ENCODE results near the gene ATP8A2.

The ATP8A2 gene

DNA sequence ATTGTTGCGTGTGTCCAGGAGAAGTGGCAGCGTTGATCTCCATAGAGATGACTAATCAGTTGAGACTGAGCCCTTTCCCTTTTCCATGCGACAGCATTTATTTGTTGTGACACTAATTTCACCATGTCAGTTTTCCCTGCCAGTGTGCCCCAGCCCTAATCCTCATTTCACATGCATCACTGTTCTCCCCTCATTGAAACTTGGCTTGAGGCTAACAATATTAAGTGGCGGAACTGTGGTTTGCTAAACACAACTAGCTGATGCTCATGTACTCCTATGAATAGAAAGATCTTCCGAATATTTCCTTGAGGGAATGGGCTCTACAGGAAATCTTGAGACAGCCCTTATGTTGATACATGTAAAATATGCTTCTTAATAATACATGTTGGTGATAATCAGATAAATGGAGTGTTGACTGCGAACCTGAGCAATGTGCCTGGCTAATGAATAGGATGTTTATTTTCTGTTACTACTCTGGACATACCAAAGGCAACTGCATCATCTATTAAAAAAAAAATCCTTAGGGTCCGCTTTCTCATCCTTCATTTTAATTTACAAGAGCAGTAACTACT is 258.6 kb downstream of the ATP8A2 start:
- no peak for DNase-seq (ENCODE audit: low spot score)

DNA sequence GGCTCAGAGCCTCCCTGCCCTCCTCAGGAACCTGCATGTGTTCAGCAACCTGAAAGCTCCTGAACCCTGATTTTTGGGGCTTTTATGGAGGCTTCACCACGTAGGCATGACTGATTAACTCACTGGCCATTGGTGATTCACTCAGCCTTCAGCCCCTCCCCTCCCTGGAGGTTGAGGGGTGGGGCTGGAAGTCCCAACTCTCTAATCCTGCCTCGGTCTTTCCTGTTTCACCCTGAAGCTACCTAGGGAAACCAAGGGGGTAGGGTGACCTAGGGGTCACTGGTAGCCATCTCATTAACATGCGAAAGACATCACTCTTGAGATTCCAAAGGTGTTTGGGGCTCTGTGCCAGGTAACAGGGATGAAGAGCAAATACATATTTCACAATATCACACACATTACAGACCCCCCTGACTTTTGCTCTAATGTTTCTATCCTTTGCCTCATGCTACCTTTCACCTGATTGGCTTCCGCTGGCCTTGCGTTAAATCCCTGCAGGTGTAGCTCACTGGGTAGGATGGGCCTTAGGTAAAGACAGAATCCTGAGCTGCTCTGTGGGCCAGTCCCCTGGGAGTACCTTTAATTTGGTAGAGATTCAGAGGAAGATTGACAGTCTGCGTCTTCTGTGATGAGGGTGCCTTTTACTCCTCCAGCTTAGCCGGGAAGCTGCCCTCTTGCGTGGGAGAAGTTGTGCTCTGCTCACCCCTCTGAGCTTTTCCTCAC is 260.6 kb downstream of the ATP8A2 start:
- DNase-seq (ENCODE audit: low spot score): no peak

DNA sequence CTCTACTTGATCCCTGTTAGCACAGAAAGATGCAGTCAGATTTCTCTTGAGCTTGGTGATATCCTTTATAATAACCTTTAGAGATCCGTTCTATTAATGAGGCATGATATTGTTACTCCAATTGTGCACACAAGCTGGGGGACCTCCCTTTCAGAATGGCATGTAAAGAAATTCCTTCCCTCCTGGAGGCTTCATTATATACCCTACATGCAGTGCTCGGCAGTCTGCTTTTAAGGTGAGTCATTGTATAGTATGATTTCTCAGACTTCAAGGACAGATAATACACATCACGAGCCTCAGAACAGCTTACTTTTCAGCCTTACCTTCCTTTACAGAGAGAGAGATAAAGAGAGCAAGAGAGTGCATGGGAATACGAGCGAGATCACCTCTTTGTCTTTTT is 261.3 kb downstream of the ATP8A2 start:
- no peak for DNase-seq (ENCODE audit: low spot score)

DNA sequence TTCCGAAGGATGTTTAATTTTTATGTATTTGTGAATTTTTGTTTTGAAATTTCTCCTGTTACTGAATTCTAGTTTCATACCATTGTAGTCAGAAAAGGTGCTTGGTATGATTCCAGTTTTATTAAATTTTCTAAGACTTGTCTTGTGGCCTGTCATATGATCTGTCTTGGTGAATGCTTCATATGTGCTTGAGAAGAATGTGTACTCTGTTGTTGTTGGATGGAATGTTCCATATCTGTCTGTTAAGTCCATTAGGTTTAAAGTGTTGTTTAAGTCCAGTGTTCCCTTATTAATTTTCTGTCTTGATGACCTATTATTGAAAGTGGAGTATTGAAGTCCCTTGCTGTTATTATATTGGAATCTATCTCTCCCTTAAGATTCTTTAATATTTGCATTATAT is 273.9 kb downstream of the ATP8A2 start:
- no peak for DNase-seq (ENCODE audit: low spot score)

DNA sequence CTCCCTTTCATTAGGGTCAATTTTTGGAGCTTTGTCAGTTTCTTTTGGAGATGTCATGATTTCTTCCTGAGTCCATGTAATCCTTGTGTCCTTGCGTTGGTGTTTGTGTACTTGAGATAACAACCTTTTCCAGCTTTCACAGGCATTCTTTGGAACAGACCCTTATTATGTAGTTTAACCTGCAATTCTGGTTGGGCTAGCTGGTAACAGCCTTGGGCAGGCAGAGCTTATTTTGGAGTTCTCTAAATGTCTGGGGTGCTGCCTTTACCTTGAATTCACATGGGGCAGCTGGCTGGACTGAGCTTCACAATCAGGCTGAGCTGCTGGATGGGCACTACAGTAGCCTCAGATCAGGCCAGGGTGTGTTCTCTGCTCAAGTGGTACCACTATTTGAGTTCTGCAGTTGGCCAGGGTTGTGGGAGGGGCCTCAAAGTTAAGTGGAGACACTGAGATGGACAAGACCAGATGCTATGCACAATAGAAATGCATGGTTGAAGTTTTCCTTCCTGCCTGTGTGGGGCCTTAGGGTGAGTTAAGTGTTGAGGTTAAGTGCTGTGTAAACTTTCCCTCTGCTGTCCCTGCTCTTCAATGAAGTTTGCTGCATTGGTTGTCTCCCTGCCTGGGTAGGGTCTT is 277.3 kb downstream of the ATP8A2 start:
- no peak for DNase-seq (ENCODE audit: low spot score)

DNA sequence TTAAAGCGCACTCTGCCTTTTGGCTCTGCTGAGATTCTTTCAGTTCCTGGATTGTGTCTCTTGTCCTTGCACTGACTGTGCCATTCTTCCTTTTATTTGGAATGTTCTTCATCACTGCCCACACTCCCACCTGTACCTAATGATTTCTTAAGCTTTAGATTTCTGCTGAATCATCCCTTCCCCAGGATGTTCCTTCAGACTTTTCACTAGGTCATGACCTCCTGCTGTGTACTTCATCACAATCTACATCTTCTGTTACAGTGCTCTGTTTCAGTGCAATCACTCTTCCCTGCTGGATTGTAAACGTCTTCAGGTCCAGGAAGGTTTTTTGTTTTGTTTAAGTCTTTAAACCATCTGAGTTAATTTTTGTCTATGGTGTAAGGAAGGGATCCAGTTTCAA is 281.0 kb downstream of the ATP8A2 start:
- DNase-seq (ENCODE audit: low spot score): no peak

DNA sequence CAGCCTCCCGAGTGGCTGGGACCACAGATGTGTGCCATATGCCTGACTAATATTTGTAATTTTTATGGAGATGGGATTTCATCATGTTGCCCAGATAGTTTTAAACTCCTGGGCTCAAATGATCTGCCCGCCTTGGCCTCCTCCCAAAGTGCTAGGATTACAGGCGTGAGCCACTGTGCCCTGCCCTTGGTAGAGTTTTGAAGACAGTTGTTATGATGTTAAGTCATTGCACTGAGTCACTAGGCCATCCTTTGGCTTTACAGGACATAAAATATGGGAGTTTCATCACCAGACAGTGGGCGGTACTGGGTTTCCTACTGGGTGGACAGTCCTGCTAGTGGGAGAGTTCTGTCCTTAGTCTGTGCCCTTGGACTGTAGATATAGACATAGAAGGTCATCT is 282.5 kb downstream of the ATP8A2 start:
- DNase-seq (ENCODE audit: low spot score): no peak

DNA sequence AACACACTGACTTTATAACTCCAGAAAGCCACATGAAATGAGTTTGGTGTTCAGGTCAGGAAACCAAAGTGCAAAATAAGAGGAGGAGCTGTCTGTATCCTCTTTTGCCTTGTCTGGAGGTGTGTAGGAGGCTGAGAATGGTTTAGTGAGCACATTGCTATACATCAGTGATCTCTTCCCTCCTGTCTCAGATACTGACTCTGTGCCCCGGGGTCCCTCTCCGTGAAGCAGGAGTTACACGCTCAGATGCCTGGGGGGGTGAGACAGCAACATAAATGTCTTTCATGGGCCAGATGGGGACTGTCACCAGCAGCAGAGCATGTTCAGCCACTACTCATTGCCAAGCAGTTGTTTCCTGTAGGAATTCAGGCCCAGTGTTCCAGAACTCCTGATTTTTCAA is 285.4 kb downstream of the ATP8A2 start:
- DNase-seq (ENCODE audit: low spot score): no peak

DNA sequence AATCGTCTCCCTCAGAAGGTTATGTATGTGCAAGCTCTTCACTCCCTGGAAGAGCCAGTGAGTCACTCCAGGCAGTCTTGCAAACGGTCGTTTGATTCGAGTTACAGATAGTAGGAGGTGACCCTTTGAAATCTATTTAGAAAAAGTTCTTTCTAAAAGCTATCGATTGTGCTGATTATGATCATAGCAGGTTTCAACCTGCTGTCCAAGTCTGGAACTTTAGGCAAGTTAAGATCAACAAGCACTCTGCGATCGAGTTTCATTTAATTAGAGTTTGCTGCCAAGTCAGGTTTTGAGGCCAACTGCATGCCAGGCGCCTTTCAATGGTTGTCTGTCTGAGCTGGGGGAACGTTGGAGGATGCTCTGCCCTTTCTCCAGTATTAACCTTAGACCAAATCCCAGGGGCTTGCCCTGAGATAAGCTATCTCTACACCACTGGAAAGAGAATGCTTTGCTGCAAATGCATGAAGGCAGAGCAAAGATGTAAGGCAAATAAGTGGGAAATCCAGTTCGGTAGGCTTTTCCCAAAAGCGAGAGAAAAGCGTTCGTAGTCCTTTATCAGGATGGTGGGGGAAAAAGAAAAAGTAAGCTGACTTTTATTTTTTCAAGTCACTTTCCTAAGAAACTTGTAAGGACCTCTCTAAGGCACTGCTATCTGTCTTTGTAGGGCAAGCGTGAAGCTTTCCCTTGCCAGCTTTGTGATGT is 287.5 kb downstream of the ATP8A2 start:
- no peak for DNase-seq (ENCODE audit: low spot score)

DNA sequence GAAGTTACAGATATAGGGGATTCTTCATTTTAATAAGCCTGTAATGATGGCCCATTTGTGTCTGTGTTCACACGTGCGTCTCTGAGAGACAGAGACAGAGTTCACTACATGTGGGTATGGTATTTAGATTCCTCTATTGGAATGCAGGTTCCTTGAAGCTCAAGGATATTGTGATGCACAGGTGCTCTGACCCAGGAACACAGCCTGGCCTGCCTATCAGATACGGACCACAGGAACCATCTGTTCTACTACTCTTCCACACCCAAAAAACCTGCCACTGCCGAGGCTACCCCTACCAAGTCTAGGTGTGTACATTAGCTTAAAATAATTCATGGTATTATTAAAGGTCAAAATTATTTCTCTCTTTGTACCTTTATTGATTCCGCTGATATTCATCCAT is 289.2 kb downstream of the ATP8A2 start:
- no peak for DNase-seq (ENCODE audit: low spot score)

DNA sequence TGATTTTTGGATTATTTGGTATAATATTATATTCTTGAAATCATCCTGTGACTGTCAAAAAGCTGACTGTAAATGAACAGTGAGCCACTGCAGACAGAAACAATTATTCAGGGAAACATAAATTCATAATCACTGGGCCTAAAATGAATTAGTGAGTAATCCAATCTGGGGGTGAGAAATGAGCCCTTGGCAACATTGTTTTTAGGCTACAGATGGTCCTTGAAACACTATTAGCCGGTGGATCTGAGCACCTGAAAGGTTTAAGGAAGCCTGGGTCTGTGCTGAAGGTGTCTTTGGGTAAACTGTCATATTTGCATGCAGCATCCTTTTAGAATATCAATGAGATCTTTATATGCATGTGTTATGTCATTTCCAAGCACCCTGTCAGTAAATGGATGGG is 290.7 kb downstream of the ATP8A2 start:
- DNase-seq (ENCODE audit: low spot score): no peak

DNA sequence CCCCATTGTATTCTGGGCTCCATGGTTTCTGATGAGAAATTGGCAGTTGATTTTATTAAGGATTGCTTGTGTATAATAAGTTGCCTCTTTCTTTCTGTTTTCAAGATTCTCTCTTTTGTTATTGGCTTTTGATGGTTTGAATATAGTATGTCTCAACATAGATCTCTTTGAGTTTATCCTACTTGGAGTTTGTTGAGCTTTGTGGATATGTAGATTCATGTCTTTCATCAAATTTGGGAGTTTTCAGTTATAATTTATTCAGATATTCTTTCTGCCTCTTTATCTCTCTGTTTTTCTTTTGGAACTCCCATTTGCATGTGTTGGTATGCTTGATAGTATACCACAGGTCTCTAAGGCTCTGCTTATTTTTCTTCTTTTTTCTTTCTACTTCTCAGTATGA is 296.6 kb downstream of the ATP8A2 start:
- no peak for DNase-seq (ENCODE audit: low spot score)

DNA sequence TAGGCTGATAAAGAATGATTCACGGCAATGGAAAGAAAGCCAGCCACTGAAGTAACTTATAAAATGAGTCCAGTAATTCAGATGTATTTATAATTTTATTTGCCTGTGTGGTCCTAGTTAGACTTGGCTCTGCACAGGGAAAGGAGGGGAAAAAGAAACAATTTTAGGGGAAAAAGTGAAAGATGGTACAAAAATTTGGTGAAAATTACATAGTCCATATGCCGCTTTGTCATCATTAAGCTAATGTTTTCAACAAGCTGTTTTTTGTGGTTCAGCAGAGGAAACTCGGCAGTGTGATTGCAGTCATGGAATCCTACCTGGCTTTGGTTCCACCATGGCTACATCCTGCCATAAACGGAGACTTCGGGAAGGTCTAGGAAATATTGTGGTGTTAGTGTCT is 301.9 kb downstream of the ATP8A2 start:
- DNase-seq (ENCODE audit: low spot score): no peak

DNA sequence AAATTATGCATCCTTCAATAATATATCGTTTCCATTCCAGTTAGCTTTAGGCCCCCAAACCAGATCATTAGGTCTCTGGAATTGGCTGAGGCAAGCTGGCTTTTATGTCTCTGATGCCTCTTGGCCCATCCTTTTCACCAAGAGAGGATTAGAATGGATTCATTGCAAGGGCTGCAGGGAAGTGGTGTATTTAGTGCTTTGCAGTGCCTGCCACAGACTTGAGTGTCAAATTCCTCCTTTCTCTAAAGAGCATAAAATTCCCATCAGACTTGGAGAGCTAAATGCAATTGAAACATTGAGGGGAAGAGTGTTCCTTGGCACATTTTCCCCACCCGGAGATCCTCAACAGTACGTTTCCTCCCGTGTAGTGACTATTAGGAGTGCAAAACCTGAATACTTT is 302.6 kb downstream of the ATP8A2 start:
- no peak for DNase-seq (ENCODE audit: low spot score)

DNA sequence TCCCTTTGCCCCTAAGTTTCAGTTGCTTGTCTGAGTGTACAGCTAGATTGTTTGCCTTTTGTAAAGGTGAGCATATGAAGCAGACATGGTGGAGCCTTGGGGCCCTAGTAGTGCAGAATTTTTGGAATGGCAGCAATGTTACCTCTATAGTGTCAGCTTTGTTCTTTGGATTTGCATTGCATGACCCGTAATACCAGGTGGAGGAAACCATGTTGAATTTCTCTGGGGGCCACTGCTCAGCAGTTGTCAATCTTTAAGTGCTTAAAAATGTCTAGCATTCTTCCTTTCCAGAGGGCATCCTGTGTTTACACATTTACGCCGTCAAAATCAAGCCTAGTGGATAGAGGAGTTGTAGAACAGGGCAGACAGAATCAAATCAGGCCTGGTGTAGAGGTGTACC is 303.3 kb downstream of the ATP8A2 start:
- DNase-seq (ENCODE audit: low spot score): no peak

DNA sequence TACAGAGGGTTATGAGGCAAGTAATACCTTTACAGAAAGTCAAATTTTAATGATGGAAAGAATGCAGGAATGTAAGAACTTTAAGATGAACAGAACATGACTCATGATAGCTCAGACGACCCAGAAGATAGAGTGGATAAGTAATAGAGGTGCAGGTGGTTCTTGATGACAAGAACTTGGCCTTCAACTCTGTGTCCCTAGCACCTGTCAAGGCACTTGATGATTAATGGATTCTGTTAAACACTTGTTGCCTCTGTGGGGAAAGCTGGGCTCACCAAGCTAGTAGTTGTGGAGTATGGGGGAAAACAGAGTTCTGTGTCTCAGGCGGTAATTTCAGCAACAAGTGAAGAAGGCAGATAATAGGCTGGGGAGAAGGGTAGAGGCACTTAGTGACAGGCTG is 306.2 kb downstream of the ATP8A2 start:
- DNase-seq (ENCODE audit: low spot score): no peak

DNA sequence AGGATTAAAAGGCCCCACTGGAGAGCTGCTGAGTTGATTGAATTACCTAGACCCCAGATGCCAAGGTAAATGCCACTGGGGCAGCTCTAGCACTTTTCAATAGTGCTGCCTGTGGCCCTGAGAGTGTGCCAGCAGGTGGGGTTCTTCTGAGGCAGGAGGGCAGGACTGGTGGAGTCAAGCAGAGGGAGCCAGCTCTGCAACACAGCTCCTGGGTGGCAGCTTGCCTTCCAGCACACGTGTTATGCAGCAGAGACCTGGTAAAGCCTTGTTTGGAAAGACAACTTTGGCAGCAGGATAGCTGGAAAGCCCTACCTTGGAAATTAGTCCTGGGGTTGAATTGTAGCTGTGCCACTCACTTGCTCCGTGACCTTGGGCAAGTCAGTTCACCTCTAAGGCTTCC is 306.6 kb downstream of the ATP8A2 start:
- DNase-seq (ENCODE audit: low spot score): no peak

DNA sequence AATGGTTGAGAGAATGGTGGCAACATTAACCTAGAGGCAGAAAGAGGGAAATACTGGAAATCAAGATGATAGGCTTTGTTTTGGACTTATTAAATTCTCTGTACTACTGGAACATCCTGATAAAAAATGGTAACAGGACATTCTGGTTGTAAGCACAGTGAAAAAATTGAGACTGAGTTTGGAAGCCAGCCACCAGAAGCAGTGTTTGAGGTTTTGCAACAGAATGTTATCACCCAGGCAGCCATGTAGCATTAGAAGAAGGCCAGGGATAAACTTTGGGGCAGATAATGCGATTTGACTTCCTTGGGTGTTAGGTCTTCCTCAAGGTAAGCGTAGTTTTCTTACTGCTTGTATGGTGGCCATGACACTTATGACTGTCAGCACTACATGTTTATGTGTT is 307.4 kb downstream of the ATP8A2 start:
- no peak for DNase-seq (ENCODE audit: low spot score)

DNA sequence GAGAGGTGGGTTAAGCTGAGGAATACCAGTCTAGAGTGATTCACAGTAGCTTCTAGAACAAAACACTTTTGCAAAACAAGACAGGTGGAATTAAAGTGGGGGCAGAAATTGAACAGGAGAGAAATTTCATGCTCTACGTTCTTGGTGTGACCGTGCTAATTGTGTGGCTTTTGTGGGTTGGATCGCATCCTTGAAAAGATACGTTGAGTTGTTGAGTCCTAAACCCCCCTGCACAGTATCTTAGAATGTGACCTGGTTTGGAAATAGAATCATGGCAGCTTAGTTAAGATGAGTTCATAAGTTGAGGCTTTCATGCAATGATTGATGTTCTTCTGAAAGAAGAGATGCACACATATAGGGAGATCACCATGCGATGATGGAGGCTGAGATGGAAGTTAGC is 308.2 kb downstream of the ATP8A2 start:
- DNase-seq (ENCODE audit: low spot score): no peak

DNA sequence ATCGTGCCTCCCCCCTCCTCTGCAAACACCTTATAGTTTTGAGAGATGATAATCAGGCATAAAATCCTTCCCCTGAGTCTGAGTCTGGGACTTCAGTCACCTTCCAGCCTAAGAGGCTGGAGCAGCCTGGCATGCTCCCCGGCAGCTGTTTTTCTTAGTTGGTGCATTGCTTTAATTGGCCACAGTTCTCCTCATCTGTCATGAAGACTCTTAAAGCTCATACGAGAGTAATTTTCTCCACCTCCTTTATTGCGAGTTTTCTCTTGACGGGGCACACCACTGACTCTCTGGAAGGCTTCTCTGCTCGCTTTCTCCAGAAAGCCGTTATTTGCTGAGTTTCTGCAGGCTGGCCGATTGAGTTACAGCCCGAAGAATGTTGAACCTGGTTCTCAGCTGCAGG is 310.5 kb downstream of the ATP8A2 start:
- DNase-seq (ENCODE audit: low spot score): no peak

DNA sequence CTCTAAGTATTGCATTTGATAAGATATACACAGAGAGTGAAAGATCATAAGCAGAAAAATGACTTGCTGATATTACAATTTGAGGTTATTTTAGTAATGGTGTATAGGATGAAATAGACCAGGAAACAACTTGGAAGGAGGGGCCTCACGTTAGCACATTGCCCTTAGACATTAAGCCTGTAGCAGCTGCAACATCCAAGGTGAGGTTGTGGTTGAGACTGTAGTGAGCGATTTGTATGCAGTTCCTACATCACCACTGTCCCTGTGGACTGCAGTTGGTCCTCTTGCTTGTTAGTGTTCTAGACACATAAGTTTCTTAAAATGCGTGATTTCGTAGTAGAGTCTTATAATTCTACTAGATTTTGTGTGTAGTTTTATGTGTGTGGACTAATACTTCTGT is 311.3 kb downstream of the ATP8A2 start:
- DNase-seq (ENCODE audit: low spot score): no peak

DNA sequence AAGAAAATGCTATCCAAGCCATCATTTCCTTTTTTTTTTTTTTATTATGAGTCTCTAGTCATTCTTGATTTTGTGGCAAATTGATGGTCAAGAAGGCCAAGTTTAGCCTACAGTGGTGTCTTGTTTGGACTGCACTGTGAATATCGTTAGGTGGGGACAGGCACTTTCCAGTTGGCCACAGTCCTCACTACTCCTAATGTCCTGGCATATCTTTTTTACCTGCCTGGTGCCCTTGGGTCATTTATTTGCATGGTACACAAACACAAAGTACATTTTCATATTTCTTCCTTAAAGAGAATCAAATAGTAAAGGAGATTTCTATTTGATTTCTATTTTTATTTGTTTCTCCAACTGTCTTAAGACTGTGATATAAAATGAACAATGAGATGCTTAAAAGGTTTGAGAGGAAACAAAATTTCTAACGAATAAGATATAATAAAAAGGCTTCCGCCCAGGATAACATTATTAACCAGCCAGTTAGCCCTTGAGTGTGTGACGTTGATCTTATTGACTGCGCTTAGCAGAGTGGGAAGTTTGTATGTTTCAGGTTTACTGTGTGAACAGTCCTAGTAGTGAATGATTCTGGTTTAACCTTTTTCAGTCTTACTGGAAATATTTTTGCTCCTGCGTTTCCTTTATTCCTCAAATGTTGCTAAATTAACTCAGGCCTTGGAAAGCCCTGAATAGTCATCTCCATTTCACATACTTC is 312.0 kb downstream of the ATP8A2 start:
- no peak for DNase-seq (ENCODE audit: low spot score)

DNA sequence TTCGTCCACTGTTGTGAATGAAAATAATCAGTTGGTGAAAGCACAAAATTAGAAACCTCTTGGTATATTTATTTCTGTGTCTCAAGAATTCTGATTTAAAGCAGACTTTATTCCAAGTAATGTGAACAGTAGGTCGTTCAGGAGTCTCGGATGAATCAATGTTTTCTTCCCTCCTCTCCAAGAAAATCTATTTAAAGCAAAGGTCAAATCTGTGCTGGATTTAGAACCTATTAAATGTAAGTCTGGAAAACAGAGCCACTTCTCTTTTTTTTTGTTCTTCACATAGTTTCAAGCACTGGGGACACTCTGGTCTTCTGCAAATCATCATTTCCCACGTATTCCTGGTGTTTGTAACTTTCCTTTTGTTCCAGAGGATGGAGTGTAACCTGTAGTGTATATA is 312.7 kb downstream of the ATP8A2 start:
- no peak for DNase-seq (ENCODE audit: low spot score)

Measured in ecto neural progenitor cell (in vitro differentiated cells).